ENCODE results near the gene PAQR5.

DNA sequence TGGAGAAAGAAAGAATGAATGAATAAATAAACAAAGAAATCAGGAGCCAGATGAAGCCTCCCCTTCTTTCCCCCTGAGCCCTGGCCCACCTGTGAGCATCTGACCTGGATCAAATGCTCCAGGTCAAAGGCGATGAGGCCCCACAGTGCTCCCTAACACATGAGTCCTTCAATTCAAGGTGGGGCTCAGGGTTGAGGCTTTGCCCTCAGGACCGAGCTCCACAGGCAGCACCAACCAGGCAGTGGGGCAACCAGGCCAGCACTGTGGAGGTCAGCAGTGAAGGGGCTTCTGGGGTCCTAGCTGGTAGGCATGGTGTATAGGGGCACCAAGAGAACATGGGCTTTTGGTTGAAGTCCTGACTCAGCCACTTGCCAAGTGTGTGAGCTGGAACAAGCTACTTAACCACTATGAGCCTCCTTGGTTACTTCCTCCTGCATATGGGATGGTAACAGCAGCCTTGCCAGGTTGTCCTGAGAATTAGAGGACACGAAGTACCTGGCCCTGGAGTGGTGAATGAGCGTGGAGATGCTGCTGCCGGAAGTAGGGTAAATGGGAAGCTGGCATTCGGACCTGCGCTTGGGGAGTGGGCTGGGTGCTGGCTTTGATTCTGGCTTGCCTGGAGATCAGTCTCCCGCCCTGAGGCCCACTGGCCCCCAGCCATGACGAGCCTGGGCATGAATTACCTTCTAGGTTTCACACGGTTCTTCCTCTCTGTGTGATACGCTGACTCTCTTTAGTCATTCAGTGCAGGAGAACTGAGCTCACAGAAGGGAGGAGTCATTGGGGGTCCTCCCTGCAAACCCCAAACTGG, 10.0 kb upstream of the PAQR5 start:
- no peak for TF ChIP-seq CREB1 (CRISPR knock-in tag; IDR thresholded peaks at IDR 0.05)
- TF ChIP-seq, protein P1, sequence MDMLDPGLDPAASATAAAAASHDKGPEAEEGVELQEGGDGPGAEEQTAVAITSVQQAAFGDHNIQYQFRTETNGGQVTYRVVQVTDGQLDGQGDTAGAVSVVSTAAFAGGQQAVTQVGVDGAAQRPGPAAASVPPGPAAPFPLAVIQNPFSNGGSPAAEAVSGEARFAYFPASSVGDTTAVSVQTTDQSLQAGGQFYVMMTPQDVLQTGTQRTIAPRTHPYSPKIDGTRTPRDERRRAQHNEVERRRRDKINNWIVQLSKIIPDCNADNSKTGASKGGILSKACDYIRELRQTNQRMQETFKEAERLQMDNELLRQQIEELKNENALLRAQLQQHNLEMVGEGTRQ (CRISPR knock-in tag; IDR thresholded peaks at IDR 0.05): no peak
- TF ChIP-seq RELA (CRISPR knock-in tag; IDR thresholded peaks at IDR 0.05; ENCODE audit: borderline replicate concordance): no peak
- TF ChIP-seq ZNF263 (CRISPR knock-in tag; IDR thresholded peaks at IDR 0.05; ENCODE audit: low read depth): no peak
- no peak for TF ChIP-seq NFATC4 (CRISPR knock-in tag; IDR thresholded peaks at IDR 0.05)
- TF ChIP-seq, protein P2, sequence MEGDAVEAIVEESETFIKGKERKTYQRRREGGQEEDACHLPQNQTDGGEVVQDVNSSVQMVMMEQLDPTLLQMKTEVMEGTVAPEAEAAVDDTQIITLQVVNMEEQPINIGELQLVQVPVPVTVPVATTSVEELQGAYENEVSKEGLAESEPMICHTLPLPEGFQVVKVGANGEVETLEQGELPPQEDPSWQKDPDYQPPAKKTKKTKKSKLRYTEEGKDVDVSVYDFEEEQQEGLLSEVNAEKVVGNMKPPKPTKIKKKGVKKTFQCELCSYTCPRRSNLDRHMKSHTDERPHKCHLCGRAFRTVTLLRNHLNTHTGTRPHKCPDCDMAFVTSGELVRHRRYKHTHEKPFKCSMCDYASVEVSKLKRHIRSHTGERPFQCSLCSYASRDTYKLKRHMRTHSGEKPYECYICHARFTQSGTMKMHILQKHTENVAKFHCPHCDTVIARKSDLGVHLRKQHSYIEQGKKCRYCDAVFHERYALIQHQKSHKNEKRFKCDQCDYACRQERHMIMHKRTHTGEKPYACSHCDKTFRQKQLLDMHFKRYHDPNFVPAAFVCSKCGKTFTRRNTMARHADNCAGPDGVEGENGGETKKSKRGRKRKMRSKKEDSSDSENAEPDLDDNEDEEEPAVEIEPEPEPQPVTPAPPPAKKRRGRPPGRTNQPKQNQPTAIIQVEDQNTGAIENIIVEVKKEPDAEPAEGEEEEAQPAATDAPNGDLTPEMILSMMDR (IDR thresholded peaks at IDR 0.05): no peak
- TF ChIP-seq, protein P3, sequence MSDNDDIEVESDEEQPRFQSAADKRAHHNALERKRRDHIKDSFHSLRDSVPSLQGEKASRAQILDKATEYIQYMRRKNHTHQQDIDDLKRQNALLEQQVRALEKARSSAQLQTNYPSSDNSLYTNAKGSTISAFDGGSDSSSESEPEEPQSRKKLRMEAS (CRISPR knock-in tag; IDR thresholded peaks at IDR 0.05): no peak

Data from WTC11 (cell line).